GM18858 (cell line): ENCODE measurements around the gene SLC1A1.

Source experiments
- ATAC-seq: cut with Tn5 transposase; IDR thresholded peaks from one replicate; pipeline ENCODE4 v1.9.1; 2021; ENCODE audit not compliant: unreplicated experiment

SLC1A1 gene

GRCh38 chr9:4614627-4615026, 124.4 kb downstream of the SLC1A1 start:
- no peak for ATAC-seq

- no peak for ATAC-seq
Measured at GRCh38 chr9:4615251-4615650, 125.0 kb downstream of the SLC1A1 start.

DNA sequence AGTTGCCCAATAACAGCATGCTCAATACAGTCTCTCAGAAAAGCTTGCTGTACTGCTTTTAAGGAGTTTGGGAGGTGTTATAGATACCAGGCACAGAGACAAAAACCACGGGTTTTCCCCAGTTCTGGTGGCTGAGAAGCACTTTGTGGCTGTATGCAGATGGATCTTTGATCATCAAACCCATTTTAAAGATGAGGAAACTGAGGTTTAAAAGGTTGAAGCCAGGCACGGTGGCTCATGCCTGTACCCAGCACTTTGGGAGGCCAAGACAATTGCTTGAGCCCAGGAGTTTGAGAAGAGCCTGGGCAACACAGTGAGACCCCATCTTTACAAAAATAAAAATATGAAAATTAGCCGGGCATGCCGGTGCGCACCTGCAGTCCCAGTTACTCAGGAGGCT, 125.5 kb downstream of the SLC1A1 start:
- no peak for ATAC-seq

GRCh38 chr9:4617752-4618151, 127.5 kb downstream of the SLC1A1 start:
- no peak for ATAC-seq

DNA sequence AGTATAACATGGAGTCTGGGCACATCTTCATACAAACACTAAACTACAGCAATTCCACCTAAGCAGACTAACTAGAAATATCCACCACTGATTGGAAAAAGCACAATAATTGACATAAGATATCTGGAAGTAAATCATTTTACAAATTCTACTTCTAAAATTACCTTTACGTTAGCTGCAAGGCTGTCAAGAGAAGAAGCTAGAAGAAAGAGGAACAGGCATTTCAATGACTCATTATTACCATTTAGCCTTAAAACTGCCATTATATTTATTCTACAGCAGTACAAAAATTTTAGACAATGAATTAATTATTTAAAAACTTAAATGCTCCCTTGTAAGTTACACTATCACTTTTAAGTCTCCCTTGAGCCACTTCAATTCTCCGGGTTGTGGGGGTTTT, 128.4 kb downstream of the SLC1A1 start:
- no peak for ATAC-seq

- ATAC-seq = no peak
Measured at GRCh38 chr9:4620057-4620765, 129.9 kb downstream of the SLC1A1 start.

DNA sequence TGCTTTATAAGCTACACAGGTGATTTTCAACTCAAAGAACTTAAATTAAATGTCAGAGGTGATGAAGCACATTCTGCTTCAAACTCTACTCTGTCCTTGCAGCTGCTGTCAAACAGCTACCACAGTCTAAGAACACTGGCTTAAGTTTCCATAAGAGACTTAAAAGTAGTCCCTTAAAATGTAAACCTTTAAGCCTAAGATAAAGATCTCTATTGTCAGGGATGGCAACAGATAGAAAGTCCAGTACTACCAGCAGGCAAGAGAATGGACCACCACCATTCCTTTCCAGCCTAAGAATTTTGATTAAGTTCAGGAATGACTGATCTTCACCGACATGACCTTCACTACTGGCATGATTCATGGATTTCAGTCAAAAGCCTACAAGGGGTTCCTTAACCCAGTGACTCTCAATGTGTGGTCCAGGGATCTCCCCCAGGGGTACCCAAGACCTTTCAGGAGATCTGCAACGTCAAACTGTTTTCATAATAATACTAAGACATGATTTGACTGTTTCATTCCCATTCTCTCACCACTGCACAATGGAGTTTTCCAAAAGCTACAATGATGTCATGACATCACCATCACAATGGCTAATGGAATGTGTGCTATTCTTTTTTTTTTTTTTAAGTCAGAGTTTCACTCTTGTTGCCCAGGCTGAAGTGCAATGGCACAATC, 130.8 kb downstream of the SLC1A1 start:
- no peak for ATAC-seq

DNA sequence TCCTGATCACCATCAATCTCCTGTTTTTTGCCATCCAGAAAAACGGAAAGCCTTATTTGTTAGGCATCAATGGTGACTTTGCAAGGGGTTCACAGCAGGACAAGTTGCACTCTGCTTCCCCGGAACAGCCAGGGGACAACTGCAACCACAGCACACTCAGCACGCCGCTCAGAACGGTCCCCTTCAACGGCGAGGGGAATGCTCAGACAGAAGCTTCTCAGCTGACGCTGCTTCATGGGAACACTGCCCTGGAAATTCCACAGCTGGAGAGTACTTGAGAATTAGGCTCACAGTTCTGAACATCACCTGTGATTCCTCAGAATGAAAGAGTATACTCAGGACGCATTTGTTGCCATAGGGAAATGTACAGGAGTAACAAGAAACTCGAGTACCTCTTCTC, 131.7 kb downstream of the SLC1A1 start:
- no peak for ATAC-seq

DNA sequence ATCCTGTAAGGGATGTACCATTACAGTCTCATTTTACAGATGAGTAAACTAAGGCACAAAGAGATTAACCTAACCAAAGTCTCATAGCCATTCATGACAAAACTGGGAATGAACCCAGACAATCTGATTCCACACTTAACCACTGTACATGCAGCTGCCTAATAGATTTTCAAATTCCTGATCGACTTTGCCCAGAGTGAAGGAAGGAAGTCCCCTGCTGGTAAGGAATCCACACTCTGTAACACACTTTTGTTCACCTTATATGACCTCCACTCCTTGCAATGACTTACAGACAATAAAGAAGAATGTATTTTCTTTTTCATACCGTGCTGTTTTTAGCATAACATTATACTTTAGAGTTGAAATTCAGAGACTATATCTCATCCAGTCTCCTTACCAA, 140.6 kb downstream of the SLC1A1 start:
- ATAC-seq = no peak
